HG03520 (cell line): ENCODE data around the gene PIK3R2.
"Not testable (repeated sequence)": the region's sequence is repeated elsewhere in the genome, so short reads cannot be mapped to it uniquely, and the experiment has no call there.

ENCODE experiments used
- ATAC-seq: cut with Tn5 transposase; IDR thresholded peaks from one replicate; pipeline ENCODE4 v1.9.1; 2021; ENCODE audit warnings: mild to moderate bottlenecking, moderate library complexity; ENCODE audit not compliant: unreplicated experiment

The PIK3R2 gene

GRCh38 chr19:18197941-18198340, 45.0 kb downstream of the PIK3R2 start:
- ATAC-seq, result no peak

- no peak for ATAC-seq
Measured at GRCh38 chr19:18198374-18198773, 45.4 kb downstream of the PIK3R2 start.

- ATAC-seq, result no peak
Measured at GRCh38 chr19:18202397-18202777, 49.4 kb downstream of the PIK3R2 start.

GRCh38 chr19:18202778-18203407, 49.9 kb downstream of the PIK3R2 start:
- no peak for ATAC-seq

GRCh38 chr19:18203408-18203862, 50.5 kb downstream of the PIK3R2 start:
- ATAC-seq, result peak; percentile 0

DNA sequence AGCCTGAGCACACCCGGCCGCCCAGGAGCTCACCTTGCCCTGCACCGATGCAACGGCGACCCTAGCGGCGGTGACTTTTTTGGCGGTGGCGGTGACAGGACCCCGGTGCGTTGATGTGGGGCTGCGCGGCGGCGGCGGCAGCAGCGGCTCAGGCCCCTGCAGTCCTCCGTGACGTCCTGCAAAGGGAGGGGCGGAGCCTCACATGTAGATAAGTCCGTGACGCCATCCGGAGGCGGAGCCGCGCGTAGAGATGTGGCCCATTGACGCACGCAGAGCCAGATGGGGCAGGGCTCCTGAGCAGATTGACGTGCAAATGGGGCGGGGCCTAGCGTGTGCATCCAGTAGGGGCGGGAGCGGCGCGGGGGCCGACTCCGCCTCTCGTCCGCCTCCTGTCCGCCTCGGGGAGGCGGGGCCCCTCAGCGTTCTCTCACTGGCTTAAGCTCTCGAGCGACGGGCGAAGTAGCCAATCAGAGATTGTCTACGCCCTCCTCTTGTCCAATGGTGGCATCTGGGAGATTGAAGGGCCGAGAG, 51.0 kb downstream of the PIK3R2 start, which contains the start of gene RAB3A:
RAB3A (minus strand) TSS at position 180 of the 531 bp plus-strand sequence. CDS start 1,302 bp downstream, outside the sequence.
- ATAC-seq, result peak; percentile 88

- ATAC-seq, result peak; percentile 3
Measured at GRCh38 chr19:18204394-18205199, 51.6 kb downstream of the PIK3R2 start.

DNA sequence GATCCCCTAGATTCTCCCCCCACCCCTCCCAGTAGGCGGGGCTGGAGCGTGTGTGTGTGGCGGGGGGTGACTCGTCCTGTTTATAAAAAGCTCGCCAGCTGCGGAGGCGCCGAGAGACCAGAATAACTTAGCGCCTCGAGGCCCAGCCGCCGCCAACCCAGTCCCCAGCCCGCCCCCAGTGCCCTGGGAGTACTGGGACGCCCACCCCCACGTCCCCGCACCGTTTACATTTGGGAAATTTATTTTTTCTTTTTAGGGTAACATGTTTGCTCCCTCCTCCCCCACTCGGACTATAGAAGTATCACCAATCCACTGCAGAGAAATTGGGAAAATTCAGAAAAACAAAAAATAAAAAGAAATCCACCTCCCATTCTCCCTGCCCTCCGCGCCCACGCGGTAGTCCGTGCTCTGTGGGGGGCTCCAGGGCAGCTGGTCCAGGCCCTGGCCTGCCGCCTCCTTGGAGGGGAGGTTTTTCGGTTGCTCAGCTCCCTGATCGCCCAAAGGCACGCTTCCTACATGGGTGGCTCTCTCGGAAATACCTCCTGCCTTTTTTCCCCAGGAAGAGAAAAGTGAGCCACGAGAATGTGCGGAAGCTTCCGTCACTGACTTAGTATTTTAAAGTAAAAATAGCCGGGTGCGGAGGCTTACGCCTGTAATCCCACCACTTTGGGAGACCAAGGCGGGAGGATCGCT, 52.4 kb downstream of the PIK3R2 start:
- no peak for ATAC-seq

DNA sequence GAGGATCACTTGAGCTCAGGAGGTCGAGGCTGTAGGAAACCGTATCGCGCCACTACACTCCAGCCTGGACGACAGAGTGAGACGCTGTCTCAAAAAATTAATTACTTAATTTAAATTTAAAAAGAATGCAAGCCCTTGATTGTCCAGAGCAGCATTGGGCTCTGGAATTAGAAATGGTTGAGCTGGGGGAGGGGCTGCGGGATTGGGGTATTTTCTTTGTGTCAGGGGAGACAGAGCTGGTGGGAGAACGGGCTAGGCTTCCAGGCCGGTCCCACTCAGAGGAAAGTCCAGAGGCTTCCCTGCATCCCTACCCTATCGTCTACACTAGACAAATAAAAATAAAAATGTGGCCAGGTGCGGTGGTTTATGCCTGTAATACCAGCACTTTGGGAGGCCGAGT, 53.1 kb downstream of the PIK3R2 start:
- no peak for ATAC-seq

GRCh38 chr19:18208098-18208951, 55.4 kb downstream of the PIK3R2 start:
- ATAC-seq, result no peak

- not testable (repeated sequence) for ATAC-seq
Measured at GRCh38 chr19:18209912-18210311, 56.9 kb downstream of the PIK3R2 start.

GRCh38 chr19:18211683-18212082, 58.7 kb downstream of the PIK3R2 start:
- ATAC-seq, result no peak

DNA sequence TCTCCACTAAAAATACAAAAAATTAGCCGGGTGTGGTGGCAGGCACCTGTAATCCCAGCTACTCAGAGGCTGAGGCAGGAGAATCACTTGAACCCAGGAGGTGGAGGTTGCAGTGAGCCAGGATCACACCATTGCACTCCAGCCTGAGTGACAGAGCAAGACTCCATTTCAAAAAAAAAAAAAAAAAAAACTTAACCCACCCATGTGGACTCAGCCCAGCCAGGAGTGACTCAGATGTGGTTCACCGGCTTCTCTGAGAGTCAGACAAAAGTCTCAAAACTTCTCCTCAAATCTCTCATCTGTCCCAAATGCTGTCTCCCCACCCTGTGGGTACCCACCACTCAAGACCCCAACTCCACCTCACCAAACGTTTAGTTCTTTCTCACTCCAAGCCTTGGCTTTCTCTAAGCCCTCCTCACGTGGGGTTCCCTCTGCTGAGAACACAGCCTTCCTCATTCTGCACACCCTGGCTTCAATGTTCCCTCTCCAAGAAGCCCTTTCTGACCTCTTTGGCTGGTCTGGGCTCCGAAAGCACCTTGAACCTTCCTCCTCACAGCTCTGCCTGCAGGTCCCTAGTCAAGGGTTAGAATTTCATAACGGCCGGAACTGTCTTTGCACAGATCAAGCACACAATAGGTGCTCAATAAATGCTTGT, 61.9 kb downstream of the PIK3R2 start:
- ATAC-seq, result no peak

DNA sequence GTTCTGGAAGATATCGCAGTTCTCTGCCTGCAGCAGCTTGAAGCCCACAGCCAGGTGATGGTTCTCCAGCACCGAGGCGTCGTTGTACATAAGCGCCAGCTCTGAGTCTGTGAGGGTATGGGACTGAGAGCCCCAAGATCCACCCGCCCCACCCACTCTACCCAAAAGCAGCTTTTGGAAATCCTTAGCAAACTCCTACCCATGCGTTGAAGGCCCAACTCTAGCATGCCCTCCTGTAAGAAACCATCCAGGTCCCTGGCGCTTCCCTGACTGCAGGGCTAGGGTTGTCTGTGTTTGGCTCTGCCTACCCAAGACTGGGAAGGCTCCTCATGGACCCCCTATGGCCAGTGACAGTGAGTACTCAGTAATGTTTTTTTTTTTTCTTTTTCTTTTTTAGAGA, 63.8 kb downstream of the PIK3R2 start:
- no peak for ATAC-seq

DNA sequence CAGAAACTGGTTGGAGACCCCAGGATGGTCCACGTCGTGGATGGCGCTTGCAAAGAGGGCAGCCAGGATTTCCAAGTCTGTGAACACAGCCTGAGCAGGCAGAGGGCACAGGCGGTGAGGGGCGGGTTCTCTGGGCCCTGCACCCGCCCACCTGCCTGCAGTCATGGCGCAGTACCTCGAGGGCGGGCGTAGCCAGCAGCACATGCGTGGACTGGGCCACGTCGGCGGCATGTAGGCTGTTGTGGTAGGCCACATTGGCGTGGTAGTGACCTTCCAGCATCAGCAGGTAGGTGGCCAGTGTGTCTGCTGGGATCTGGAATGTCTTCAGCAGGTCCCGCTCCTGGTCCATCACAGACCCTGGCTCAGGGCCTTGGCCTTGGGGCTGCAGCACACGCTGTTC, 65.2 kb downstream of the PIK3R2 start:
- ATAC-seq, result no peak

DNA sequence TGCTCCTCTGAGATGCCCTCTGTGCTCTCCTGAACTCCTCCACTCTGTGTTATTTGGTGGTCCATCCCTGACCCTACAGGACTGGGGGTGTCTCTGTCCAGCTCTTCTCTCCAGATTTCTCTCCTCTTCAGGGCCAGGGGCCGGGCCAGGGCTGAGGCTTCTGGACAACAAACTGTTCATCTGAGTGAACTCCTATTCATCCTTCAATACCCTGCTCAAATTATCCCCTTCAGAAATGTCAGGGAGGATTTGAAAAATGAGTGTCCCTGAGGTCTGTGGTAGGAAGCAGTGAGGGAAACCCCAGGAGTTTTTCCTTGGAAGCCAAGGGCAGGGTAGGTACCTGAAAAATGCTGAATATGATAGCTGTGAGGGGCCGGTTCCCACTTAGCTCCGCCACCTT, 65.6 kb downstream of the PIK3R2 start:
- no peak for ATAC-seq
